GM18502 (cell line): ENCODE measurements around the gene OBI1.
A peak's percentile ranks its signal among the peaks of the same experiment; 100 is the strongest.

Experiments
- ATAC-seq: cut with Tn5 transposase; IDR thresholded peaks from one replicate; pipeline ENCODE4 v1.9.1; 2021; ENCODE audit warnings: mild to moderate bottlenecking; ENCODE audit not compliant: unreplicated experiment, poor library complexity

OBI1 gene, protein sequence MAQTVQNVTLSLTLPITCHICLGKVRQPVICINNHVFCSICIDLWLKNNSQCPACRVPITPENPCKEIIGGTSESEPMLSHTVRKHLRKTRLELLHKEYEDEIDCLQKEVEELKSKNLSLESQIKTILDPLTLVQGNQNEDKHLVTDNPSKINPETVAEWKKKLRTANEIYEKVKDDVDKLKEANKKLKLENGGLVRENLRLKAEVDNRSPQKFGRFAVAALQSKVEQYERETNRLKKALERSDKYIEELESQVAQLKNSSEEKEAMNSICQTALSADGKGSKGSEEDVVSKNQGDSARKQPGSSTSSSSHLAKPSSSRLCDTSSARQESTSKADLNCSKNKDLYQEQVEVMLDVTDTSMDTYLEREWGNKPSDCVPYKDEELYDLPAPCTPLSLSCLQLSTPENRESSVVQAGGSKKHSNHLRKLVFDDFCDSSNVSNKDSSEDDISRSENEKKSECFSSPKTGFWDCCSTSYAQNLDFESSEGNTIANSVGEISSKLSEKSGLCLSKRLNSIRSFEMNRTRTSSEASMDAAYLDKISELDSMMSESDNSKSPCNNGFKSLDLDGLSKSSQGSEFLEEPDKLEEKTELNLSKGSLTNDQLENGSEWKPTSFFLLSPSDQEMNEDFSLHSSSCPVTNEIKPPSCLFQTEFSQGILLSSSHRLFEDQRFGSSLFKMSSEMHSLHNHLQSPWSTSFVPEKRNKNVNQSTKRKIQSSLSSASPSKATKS

DNA sequence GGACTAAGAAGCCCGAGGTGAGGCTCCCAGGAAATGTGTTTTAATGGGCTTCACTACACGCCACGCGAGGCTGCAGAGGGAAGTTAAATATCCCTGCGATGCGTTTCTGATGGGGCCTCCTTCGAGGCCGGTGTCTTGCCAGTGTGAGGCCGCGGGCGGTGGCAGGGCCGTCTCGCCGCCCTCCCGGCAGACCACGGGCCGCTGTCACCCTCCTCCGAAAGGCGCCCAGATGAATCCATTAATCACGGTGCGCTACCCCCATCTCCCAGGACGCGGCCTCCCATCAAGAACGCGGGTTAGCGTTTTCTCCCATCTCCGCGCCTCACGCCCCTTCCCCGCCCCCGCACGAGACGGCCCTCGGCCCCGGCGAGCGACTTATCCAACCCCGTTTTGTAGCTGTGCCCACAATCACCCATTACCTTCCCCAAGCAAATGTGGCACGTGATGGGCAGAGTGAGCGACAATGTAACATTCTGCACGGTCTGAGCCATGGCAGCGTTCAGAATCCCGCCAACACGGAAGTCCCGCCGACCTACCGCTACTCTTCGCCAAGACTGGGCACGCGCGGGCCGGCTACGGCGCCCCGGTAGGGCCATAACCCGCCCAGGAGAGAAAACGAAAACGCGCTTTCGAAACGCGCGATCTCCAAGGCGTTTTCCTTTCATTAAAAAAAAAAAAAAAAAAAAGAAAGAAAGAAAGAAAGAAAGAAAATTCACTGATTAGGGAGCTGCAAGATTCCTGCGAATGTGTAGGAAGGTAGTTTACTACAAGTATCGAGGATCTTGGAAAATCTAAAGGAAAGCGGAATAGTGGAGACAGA, at the start of gene OBI1:
OBI1 (minus strand) TSS at position 526 of the 820 bp plus-strand sequence; CDS start at position 491, 35 bp downstream.
- peak; percentile 77 for ATAC-seq

DNA sequence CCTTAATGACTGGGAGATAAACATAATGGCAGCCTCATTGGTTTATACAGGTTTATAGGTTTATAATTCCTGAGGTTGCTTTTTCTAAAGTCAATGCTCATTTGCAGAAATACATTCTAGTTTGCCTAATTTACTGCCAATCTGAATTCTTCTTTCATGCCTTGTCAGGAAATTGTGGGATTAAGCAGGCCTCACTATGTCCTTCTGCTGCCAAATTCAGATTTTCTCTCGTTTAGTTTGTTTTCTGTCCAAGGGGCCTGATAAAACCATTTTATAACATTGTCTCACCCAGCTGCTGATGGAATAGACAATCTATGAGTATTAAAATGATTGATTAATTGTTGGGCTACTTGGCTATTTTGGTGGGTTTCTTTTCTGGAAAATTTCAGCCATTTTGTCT, 42.4 kb upstream of the OBI1 start:
- ATAC-seq: no peak

DNA sequence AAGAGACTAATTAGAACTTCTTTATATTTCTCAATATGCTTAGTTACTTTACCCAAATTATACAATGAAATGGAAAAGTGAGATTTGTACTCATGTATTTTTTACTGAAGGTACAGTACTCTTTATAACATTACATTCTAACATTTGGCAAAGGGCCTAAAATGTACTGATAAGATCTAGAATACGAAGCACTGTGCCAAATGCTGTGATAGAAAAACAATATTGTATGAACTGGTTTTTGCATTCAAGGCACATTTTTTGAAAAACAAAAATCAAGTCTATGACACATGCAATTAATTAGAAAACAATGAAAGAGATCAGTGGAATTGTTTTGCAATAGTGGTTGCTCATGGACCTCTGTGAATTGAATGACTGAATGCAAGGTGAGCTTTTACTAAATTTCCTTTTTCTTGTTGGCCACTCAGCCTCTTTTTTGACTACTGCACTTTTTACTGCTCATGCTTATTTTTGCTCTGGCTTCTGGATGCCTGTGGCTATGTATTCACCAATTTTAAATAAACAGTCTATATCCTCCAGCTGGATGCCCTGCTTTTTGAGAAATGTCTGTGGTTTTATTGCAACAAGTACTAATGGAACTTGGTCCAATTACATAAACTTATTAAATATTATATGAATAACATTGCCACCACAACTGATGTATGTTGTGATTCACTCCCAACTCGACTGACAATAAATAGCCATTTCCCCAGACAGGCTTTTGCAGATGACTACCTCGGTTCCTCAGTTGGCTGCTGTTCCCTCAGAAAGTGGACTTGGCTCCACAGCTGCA, 41.4 kb upstream of the OBI1 start:
- ATAC-seq: no peak

DNA sequence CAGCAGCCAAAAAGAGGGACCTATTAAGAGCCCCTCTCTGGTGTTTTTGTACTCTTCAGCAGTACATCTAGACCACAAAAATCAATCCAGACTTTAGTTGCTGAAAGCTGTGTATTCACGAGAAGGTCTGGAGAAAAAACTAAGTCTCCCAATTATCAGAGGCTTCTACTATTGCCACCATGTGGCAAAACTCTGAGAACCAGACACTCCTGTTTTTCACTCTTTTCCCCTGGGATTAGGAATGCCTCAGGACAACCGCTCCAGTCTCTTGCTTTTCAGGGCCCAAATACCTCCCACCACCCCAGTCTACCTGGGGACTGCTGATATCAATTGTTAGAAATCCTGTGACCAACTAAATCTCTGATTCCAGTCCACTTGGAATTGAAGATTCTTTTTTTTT, 30.1 kb upstream of the OBI1 start:
- no peak for ATAC-seq

DNA sequence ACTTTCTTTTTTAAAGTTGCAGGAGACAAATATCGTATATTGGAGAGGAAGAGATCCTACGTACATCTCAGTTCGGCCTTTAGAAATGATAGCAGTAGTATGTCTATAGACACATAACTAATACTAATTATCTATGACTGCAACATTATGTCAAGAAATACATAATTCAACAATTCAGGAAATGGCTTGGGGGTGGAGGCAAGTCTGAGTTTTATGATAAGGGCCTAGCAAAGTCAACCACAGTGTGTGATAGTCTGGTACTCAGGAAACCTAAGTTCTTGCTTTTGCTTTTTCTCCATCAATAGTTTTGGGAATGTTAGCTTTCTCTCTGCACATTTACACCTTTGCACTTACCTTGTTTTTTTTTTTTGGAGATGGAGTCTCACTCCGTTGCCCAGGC, 27.5 kb upstream of the OBI1 start:
- ATAC-seq: no peak

DNA sequence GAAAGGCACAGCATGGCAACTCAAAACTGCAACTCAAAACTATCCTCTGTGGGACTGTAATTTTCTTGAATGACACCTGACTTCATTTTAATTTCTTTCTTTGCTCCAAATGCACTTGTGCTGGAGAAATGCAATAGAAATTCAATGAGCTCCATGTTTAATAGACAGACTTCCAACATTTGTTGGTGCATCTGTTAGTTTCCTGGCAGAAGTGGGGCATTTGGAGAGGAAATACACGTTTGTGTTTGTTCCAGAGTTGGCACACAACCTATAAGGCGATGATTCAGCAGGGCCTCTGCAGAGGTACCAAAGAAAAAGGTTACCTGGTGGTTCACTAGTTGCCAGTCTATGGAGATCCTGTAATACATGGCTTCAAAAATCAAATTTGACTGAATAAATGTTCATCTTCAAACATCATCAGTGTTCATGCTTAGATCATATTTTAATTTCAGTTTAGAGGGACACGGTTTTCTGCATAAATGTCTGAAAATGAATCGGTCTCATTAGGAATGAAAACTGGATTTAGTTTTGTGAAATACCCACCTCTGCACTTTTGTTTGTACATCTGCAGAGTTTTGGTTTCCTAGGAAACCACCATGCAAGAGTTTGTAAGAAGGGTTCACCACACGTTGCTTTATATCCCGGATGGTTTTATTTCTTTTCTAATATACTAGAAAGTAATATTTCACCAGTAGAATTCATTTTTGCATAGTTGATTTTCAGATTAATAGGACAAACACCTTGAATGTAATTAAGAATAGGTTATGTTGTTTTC, 21.8 kb upstream of the OBI1 start:
- ATAC-seq: no peak

DNA sequence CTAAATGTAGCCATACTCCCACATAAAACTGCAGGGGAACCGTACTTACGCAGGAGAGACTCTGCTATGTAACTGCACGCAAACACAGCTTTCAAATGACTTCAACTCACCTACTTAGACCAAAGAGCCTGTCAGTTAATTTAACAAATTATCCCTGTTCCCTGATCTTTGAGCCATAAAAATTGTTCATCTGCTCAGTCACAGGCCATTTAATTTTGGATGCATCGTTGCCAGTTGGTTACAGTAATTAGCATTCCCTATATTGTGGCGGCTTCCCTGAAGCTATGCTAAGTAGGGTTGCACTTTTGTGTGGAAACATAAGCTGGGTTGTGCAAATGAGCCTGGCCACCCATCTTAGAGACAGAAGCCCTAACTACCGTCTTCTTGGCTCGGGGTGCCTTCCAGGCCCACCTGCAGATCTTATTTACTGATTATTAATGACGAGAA, 21.2 kb upstream of the OBI1 start:
- ATAC-seq: no peak

DNA sequence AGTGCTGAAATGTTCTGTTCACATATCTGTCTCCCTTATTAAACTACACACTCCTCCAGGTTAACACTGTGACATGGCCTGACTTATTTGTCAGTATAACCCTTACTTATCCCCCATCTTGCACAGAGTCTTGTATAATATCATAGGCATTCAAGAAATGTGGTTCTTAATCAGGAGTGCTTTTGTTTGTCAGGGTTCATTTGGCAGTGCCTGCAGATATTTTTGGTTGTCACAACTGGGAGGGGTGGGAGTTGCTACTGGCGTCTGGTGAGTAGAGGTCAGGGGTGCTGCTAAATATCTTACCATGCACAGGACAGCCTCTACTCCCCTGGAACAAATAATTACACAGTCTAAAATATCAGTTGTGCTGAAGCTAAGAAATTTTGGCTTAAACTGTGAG, 20.4 kb upstream of the OBI1 start:
- no peak for ATAC-seq

DNA sequence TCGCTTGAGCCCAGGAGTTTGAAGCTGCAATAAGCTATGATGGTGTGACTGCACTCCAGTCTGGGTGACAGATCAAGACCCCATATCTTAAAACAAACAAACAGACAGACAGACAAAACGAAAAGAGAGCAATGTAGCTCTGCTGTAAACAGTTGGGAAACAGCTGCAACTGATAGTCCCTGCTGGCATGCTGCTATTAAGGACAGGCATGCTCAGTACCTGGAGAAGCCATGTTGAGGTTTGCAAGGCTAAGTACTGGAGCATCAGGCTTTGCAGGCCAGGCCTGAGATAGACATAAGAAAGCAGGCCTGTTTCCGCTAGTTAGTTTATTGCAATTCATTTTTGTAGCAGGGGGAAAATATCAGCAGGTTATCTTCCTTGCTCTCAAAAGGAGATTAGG, 16.2 kb upstream of the OBI1 start:
- no peak for ATAC-seq

DNA sequence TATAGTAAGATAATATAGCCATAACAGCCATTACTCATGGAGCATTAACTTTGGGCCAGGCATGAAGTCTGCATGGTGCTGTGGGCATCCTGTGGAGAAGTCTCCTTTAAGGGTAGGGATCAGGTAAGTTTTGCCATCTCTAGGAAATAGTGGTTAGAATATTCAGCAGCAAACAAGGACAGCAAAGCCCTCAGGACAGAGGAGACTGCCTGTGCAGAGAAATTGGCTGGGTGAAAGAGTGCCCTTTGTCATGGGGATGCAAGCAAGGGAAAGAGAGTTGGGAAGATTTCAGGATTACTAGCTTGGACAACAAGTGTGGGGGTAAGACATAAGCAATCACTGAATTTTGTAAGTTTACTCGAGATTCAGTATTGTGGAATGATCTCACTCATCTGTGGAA, 15.7 kb upstream of the OBI1 start:
- no peak for ATAC-seq

DNA sequence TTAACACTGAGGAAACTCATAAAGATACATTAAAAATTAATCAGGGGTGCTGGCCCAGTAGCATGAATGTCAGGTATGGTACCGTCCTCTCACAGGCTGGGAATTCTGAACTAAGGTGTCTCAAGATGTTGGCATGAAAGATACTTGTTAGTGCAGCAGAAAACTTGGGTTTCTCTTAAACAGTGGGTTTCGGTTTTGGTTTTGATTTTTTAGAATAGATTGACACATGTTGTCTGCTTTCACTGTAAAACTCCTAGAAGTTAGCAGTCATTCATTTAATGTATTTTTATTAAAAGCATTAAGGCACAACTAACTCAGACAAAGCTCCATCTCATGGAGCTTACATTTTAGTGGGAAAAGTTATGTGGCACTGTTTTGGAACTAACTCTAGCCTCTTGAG, 3.5 kb upstream of the OBI1 start:
- peak; percentile 34 for ATAC-seq

DNA sequence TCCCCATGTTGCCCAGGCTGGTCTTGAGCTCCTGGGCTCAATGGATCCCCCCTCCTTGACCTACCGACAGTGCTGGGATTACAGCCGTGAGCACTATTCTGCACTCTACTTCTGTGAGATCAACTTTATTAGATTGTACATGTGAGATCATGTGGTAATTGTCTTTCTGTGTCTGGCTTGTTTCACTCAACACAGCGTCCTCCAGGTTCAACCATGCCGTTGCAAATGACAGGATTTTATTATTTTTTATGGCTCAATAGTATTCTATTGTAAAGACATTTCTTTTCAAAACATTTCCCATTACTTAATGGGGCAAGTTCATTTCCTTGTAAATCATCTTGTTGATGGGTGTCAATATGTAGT, 1.5 kb upstream of the OBI1 start:
- no peak for ATAC-seq

DNA sequence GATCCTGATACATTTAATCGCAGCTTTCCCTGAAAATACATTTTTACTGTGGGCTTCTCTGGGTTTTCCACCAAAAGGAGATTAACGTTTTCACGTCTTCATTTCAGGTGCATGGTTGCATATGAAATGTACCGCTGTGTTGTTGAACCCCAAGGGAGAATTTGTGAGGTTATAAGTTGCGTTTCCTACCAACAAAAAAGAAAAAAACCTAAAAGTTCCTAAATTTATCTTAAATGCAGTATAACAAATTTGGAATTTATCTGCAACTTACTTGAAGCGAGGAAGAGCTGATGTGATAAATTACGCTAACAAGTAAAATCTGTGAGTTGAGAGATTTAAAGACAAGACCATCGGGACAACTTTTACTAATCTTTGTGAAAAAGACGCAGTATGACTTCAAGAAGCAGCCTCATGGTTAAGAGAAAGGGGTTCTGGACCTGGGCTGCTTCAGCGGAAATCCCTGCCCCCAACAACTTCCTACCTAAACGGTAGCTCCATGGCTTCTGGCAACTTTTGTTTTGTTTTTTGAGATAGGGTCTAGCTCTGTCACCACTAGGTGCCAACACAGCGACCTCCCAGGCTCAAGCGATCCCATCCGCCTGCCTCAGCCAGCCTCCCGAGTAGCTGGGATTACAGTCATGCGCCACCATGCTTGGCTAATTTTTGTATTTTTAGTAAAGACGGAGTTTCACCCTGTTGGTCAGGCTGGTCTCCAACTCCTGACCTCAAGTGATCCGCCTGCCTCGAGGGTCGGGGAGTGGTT, 958 bp upstream of the OBI1 start:
- peak; percentile 47 for ATAC-seq

DNA sequence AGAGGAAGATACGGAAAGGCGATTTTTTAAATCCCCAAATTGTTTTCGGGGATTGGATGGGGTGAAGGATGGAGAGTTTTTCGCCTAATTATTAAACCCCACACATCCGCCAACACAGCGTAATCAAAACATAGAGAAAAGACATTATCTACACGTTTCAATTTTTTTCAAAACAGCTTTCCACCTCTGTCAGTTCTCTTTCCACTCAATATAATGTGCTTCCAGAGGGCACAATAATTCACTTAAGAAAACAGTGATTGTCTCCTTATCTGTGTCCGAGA, 435 bp upstream of the OBI1 start:
- no peak for ATAC-seq

DNA sequence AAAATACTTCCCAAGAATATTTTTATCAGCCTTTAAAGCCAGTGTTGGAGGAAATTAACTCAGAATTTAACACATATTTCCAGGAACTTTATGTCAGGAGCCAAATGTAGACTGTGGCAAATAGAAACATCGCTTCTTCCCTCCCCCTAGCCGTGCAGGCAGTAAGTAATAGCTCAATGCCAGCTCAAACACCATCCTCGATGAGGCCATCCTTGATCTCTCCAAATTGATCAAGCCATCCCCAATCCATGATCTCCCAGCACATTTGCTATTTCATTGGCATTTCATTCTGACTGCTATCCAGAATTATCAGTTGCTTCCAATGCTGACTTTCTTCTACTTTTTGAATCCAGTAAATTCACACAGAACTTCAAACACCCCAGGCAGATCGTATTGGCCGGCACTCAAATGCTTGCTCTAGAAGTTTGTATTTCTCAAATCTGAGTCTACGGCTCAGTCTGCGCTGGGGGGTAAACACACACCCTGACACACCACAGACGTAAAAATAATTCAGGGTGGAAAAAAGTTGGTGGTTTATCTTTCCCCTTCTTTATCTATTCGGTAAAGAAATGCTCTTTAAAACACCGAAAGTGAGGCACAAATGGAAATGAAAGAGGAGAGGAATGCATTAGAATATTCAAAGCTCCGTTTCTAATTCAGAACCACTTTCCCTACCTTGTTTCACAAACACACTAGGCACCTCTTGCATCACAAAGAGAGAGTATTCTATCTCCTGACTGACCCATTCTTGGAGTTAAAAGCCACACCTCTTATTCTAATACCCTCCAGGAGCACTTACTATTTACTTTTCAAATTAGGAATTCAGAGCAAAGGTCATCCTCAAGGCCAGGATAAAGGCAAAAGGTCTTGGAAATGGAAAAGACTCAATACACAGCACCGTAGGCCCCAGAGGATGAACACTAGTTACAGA, 991 bp downstream of the OBI1 start:
- peak; percentile 15 for ATAC-seq

DNA sequence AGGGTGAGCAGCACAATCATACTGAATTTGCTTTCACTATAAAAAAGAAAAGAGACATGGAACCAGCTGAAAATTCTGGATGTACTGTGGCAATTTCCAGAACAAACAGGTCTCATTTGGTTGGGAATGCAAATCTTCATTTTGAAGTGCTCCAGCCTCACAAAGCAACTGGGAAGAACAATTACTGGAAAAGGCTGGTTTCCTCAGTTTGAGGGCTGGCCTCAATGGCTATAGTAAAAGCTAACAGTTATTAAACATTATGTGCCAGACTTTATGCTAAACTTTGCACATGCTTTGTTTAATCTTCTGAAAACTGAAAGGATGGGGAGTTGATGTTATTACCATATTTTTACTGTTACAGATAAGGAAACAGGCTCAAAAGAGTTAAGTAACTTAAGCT, 3.0 kb downstream of the OBI1 start:
- ATAC-seq: no peak

DNA sequence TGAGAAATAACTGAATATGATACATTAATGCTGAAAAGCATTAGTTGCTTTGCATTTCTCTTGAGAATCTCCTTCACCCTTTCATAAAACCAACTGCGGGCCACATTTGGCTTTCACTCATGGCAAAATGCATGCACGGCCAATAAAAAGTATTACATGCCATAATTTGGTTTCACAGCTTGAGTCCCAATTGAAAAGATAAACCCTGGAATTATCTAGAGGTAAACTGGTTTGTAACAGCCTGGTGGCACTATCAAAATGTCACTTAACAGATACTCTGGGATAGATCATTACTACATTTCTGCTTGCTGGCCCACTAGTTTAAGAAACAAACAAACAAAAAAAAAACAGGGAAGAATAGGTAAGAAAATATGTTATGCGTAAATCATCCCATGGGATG, 3.9 kb downstream of the OBI1 start:
- no peak for ATAC-seq

DNA sequence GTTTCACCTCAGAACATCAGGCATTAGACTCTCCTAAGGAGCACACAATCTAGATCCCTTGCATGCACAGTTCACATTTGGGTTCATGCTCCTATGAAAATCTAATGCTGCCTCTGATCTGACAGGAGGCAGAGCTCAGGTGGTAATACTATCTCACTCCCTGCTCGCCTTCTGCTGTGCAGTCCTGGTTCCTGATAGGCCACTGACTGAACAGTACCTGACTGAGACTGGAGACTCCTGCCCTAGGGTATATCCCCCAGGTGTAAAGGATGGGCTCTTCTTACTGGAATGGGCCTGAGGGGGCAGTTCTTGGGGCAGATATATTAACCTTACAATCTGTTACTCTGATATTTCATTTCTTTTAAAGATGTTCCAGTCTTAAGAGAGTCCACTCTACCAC, 6.3 kb downstream of the OBI1 start:
- ATAC-seq: no peak
